MM.1S (cell line): ENCODE data around the gene RBMS2.
"Not testable (repeated sequence)": the region's sequence is repeated elsewhere in the genome, so short reads cannot be mapped to it uniquely, and the experiment has no call there.

Experiments
- DNase-seq: peaks from one replicate; pipeline ENCODE4 v3.0.0-alpha.2; 2015
- H2AFZ ChIP-seq: fragments of 300-600 bp; sonication (generic); 2 replicates; pipeline ENCODE4 v1.6.0; 2016; ENCODE audit warnings: antibody characterized with exemption, low read length
- H3F3A ChIP-seq: fragments of 300-600 bp; sonication (generic); 2 replicates; pipeline ENCODE4 v1.6.1; 2016; ENCODE audit warnings: mild to moderate bottlenecking, antibody characterized with exemption, low read length, moderate library complexity, mixed read lengths; ENCODE audit not compliant: insufficient read depth
- H3K27ac ChIP-seq: fragments of 300-600 bp; sonication (generic); 2 replicates; pipeline ENCODE4 v1.5.1; 2016; ENCODE audit warnings: mild to moderate bottlenecking, low read length
- H3K27me3 ChIP-seq: fragments of 300-600 bp; sonication (generic); replicated peaks from 2 replicates; pipeline ENCODE4 v1.6.0; 2016; ENCODE audit warnings: low read length; ENCODE audit not compliant: insufficient read depth
- H3K36me3 ChIP-seq: fragments of 300-600 bp; sonication (generic); replicated peaks from 2 replicates; pipeline ENCODE4 v1.6.1; 2016; ENCODE audit warnings: mild to moderate bottlenecking, low read length, mixed read lengths; ENCODE audit not compliant: insufficient read depth
- H3K4me1 ChIP-seq: fragments of 300-600 bp; sonication (generic); 2 replicates; pipeline ENCODE4 v1.6.1; 2016; ENCODE audit warnings: low read length, mixed read lengths
- H3K4me2 ChIP-seq: fragments of 300-600 bp; sonication (generic); 2 replicates; pipeline ENCODE4 v1.6.0; 2016; ENCODE audit warnings: low read depth, low read length
- H3K4me3 ChIP-seq: fragments of 300-600 bp; sonication (generic); 2 replicates; pipeline ENCODE4 v1.5.1; 2016; ENCODE audit warnings: low read length, mixed read lengths
- H3K79me2 ChIP-seq: fragments of 300-600 bp; sonication (generic); 2 replicates; pipeline ENCODE4 v1.6.1; 2016; ENCODE audit warnings: mixed run types, low read length, mixed read lengths
- H3K9ac ChIP-seq: fragments of 300-600 bp; sonication (generic); 2 replicates; pipeline ENCODE4 v1.6.1; 2016; ENCODE audit warnings: low read length, mixed read lengths
- H3K9me2 ChIP-seq: fragments of 300-600 bp; sonication (generic); replicated peaks from 2 replicates; pipeline ENCODE4 v1.6.1; 2016; ENCODE audit warnings: mild to moderate bottlenecking, low read length, mixed read lengths; ENCODE audit not compliant: insufficient read depth
- H3K9me3 ChIP-seq: fragments of 300-600 bp; sonication (generic); replicated peaks from 2 replicates; pipeline ENCODE4 v1.6.1; 2016; ENCODE audit warnings: mild to moderate bottlenecking, low read length, mixed read lengths; ENCODE audit not compliant: insufficient read depth
- H4K20me1 ChIP-seq: fragments of 300-600 bp; sonication (generic); 2 replicates; pipeline ENCODE4 v1.6.1; 2016; ENCODE audit warnings: mild to moderate bottlenecking, low read length, moderate library complexity, mixed read lengths; ENCODE audit not compliant: insufficient read depth
- CTCF ChIP-seq: fragments of 300-600 bp; sonication (generic); IDR thresholded peaks from 2 replicates; pipeline ENCODE4 v1.5.1; 2016; ENCODE audit warnings: antibody characterized with exemption, low read length, mixed read lengths
- EZH2 ChIP-seq: fragments of 300-600 bp; sonication (generic); optimal IDR thresholded peaks from 2 replicates; pipeline ENCODE3; 2017; ENCODE audit warnings: low read depth, mild to moderate bottlenecking, antibody characterized with exemption, low read length, mixed read lengths
- EZH2phosphoT487 ChIP-seq: fragments of 300-600 bp; sonication (generic); IDR thresholded peaks from 2 replicates; pipeline ENCODE4 v1.6.1; 2018; ENCODE audit warnings: antibody characterized with exemption, low read length

The RBMS2 gene

DNA sequence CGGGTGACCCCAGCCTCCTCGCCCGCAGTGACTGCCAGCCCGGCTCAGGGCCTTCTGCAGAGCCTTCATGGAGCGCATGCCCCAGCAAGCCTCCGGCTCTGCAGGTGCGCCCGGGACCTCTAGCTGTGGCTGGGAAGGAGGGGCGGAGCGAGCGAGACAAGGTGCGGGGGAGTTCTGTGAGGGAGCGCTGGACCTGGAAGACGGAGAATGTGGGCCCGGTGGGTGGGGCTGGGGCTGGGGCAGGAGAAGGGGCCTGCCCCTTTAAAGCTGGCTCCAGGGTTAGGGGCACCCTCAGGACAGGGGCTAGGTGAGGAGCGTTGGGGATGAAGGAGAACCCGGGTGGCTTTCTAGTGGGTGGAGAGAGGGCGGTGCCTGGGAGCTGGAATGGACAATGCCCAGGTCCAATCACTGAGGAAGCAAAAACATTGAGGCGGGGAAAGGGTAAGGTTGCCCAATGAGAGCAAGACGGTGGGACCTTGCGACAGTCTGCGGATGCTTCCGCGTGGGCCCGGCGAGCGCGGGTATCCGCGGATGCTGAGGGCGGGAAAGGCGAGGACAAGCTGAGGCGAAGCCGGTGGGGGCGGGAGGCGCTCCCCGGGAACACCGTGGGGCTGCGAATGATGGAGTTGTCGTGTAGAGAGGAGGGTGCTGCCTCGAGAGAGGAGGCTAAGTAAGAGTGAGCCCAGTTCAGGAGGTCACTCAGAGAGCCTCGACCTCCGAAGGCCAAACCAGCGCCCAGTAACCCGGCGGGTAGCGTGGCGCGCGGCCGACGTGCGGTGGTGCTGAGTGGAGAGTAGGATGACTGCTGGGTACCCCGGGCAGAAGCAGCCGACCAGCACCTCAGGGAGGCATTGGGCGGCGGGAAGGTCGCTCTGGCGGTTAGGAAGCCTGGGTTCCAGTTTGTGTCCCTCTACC, 33.3 kb upstream of the RBMS2 start, which contains the start of gene GLS2:
Gene GLS2, minus strand, starts transcription at position 121 of the 915 bp plus-strand sequence. Its CDS starts 43 bp downstream, at position 78.
- no peaks in the 10 kb centered on the region for H3K9me2 ChIP-seq
- no peaks in the 10 kb centered on the region for H3K27me3 ChIP-seq
- H3K9ac ChIP-seq, result peak within 1 kb of the TSS; percentile 49; the same call in 1 of the 2 replicates
- H3K36me3 ChIP-seq, result no peaks in the 10 kb centered on the region
- peak; percentile 80 for DNase-seq
- no peaks in the 10 kb centered on the region for H3F3A ChIP-seq
- H3K79me2 ChIP-seq, result no peaks in the 10 kb centered on the region
- peak within 1 kb of the TSS; percentile 87 for H2AFZ ChIP-seq
- H3K9me3 ChIP-seq, result no peaks in the 10 kb centered on the region
- peak within 1 kb of the TSS; percentile 98 for H3K4me2 ChIP-seq
- peak within 1 kb of the TSS; percentile 77 for H3K4me3 ChIP-seq
- no peak within 1 kb of the TSS for H3K27ac ChIP-seq
- peaks cover 6% of the 10 kb centered on the region; the same call in 1 of the 2 replicates for H3K4me1 ChIP-seq
- TF ChIP-seq EZH2 (no peak), EZH2phosphoT487 (no peak), CTCF (no peak)
- H4K20me1 ChIP-seq, result no peaks in the 10 kb centered on the region

DNA sequence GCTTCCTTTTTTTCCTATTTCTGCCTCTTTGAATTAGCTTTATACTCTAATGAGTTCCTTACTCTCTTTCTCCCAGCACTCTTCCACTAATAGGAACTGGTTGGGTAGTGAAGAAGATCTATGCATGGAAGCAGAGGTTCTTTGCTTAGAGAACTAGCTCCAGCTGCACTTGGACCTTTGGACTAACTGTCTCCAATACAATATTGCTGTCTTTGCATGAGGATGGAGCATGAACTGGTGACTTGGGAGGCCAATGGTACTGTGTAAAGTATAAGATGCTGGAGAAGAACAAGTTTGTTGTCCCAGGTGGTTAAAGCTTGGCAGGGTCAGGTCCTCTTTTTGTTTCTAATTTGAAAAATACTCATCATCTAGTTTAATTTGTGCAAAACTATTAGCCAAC, 31.3 kb upstream of the RBMS2 start:
- Histone ChIP-seq H3K79me2 (no peaks in the 10 kb centered on the region), H3K4me1 (peaks cover 6% of the 10 kb centered on the region; the same call in 1 of the 2 replicates), H3K9ac (no peak overlapping the region), H3K27me3 (no peaks in the 10 kb centered on the region), H3K36me3 (no peaks in the 10 kb centered on the region), H3F3A (no peaks in the 10 kb centered on the region), H3K4me3 (no peak overlapping the region), H3K9me2 (no peaks in the 10 kb centered on the region), H3K4me2 (no peak overlapping the region), H3K9me3 (no peaks in the 10 kb centered on the region), H2AFZ (no peak overlapping the region), H3K27ac (no peak overlapping the region), H4K20me1 (no peaks in the 10 kb centered on the region)
- no peak for TF ChIP-seq EZH2
- no peak for TF ChIP-seq CTCF
- no peak for TF ChIP-seq EZH2phosphoT487
- DNase-seq, result no peak

DNA sequence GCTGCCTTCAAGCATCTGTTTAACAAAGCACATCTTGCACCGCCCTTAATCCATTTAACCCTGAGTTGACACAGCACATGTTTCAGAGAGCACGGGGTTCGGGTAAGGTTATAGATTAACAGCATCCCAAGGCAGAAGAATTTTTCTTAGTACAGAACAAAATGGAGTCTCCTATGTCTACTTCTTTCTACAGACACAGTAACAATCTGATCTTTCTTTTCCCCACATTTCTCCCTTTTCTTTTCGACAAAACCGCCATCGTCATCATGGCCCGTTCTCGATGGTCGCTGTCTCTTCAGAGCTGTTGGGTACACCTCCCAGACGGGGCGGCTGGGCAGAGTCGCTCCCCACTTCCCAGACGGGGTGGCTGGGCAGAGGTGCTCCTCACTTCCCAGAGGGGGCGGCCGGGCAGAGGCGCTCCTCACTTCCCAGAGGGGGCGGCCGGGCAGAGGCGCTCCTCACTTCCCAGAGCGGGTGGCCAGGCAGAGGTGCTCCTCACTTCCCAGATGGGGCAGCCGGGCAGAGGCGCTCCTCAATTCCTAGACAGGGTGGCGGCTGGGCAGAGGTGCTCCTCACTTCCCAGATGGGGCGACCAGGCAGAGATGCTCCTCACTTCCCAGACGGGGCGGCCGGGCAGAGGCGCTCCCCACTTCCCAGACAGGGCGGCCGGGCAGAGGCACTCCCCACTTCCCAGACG, 28.1 kb upstream of the RBMS2 start:
- not testable (repeated sequence) for H3K27ac ChIP-seq, H4K20me1 ChIP-seq, H3K79me2 ChIP-seq, H3K4me2 ChIP-seq, DNase-seq, H3K9me3 ChIP-seq, H3K9ac ChIP-seq, H2AFZ ChIP-seq, H3K9me2 ChIP-seq, H3K4me3 ChIP-seq, H3K36me3 ChIP-seq, H3F3A ChIP-seq, H3K4me1 ChIP-seq, H3K27me3 ChIP-seq

- not testable (repeated sequence) for H3K27me3 ChIP-seq, H3K79me2 ChIP-seq, H3F3A ChIP-seq, H3K4me2 ChIP-seq, H3K4me3 ChIP-seq, H3K9me3 ChIP-seq, H3K9me2 ChIP-seq, H2AFZ ChIP-seq, DNase-seq, H3K36me3 ChIP-seq, H4K20me1 ChIP-seq, H3K9ac ChIP-seq, H3K27ac ChIP-seq, H3K4me1 ChIP-seq
Measured at GRCh38 chr12:56494106-56494415, 27.6 kb upstream of the RBMS2 start.

DNA sequence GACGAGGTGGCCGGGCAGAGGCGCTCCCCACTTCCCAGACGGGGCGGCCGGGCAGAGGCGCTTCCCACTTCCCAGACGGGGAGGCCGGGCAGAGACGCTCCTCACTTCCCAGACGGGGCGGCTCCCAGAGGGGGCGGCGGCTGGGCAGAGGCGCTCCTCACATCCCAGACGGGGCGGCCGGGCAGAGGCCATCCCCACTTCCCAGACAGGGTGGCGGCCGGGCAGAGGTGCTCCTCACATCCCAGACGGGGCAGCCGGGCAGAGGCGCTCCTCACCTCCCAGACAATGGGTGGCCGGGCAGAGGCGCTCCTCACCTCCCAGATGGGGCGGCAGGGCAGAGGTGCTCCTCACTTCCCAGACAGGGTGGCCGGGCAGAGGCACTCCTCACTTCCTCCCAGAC, 27.1 kb upstream of the RBMS2 start:
- not testable (repeated sequence) for H3F3A ChIP-seq, H3K27ac ChIP-seq, H3K4me3 ChIP-seq, H4K20me1 ChIP-seq, DNase-seq, H3K79me2 ChIP-seq, H3K27me3 ChIP-seq, H3K9me2 ChIP-seq, H3K9ac ChIP-seq, H3K4me2 ChIP-seq, H3K36me3 ChIP-seq, H3K9me3 ChIP-seq, H3K4me1 ChIP-seq, H2AFZ ChIP-seq
